Stomach smooth muscle (tissue), 2 donors: Measurements from ENCODE around the gene CEP83.
A peak's percentile ranks its signal among the peaks of the same experiment; 100 is the strongest.
"Not testable (repeated sequence)": the region's sequence is repeated elsewhere in the genome, so short reads cannot be mapped to it uniquely, and the experiment has no call there.

Experiments used
- H3K27ac ChIP-seq: one replicate; pipeline ENCODE4 v1.7.0; 2013; ENCODE audit warnings: mild to moderate bottlenecking, low read length, inconsistent platforms
- H3K27me3 ChIP-seq, 2 donors: one replicate each; pipeline ENCODE4 v1.7.0; 2013; ENCODE audit warnings: low read length in 2 of 2; ENCODE audit not compliant: insufficient read depth in 2 of 2, control insufficient read depth in 1 of 2
- H3K36me3 ChIP-seq, 2 donors: one replicate each; pipeline ENCODE4 v1.7.0; 2013; ENCODE audit warnings: low read length in 2 of 2; ENCODE audit not compliant: control insufficient read depth in 2 of 2, insufficient read depth in 2 of 2
- H3K4me1 ChIP-seq: one replicate; pipeline ENCODE4 v1.7.0; 2013; ENCODE audit warnings: low read length; ENCODE audit not compliant: control insufficient read depth, insufficient read depth
- H3K4me3 ChIP-seq, 2 donors: one replicate each; pipeline ENCODE4 v1.7.0; 2013; ENCODE audit warnings: low read length in 2 of 2
- H3K9ac ChIP-seq, 2 donors: one replicate each; pipeline ENCODE4 v1.7.0; 2013; ENCODE audit warnings: low read length in 2 of 2, mild to moderate bottlenecking in 1 of 2
- H3K9me3 ChIP-seq, 2 donors: one replicate each; pipeline ENCODE4 v1.7.0; 2013; ENCODE audit warnings: low read length in 2 of 2; ENCODE audit not compliant: control insufficient read depth in 2 of 2
- donor health status: healthy.
- donor health status: Pancreatic carcinoma.

CEP83 gene

GRCh38 chr12:94488463-94488862 is 28.8 kb upstream of the CEP83 start:
- Histone ChIP-seq H3K4me3 (no peak overlapping the region), H3K27ac (no peak overlapping the region), H3K4me1 (no peaks in the 10 kb centered on the region), H3K9ac (no peak overlapping the region), H3K27me3 (no peaks in the 10 kb centered on the region), H3K36me3 (no peaks in the 10 kb centered on the region), H3K9me3 (no peaks in the 10 kb centered on the region)

- no peak overlapping the region for H3K4me3 ChIP-seq
- H3K27ac ChIP-seq: no peak overlapping the region
- H3K9ac ChIP-seq: no peak overlapping the region
- H3K4me1 ChIP-seq: no peaks in the 10 kb centered on the region
- no peaks in the 10 kb centered on the region for H3K9me3 ChIP-seq
- no peaks in the 10 kb centered on the region for H3K36me3 ChIP-seq
- no peaks in the 10 kb centered on the region for H3K27me3 ChIP-seq
These were observed 22.1 kb upstream of the CEP83 start for GRCh38 chr12:94481734-94482133.

GRCh38 chr12:94469522-94469921 is 9.9 kb upstream of the CEP83 start:
- Histone ChIP-seq H3K9ac (no peak overlapping the region), H3K27me3 (no peaks in the 10 kb centered on the region), H3K4me3 (no peak overlapping the region)

GRCh38 chr12:94460616-94460959 is 921 bp upstream of the CEP83 start:
- peak overlapping the region; percentile 91 to 97 for H3K4me3 ChIP-seq
- peak overlapping the region; percentile 93 for H3K27ac ChIP-seq
- H3K9ac ChIP-seq: peak overlapping the region; percentile 91 to 92
- no peaks in the 10 kb centered on the region for H3K9me3 ChIP-seq
- H3K4me1 ChIP-seq: peaks cover 6% of the 10 kb centered on the region
- no peaks in the 10 kb centered on the region for H3K36me3 ChIP-seq
- H3K27me3 ChIP-seq: no peaks in the 10 kb centered on the region

More at GRCh38 chr12:94469522-94469921, 9.9 kb upstream of the CEP83 start:
- H3K36me3 ChIP-seq: no peaks in the 10 kb centered on the region
- no peaks in the 10 kb centered on the region for H3K9me3 ChIP-seq
- H3K4me1 ChIP-seq: no peaks in the 10 kb centered on the region
- no peak overlapping the region for H3K27ac ChIP-seq

- peak overlapping the region; percentile 91 to 97 for H3K4me3 ChIP-seq
- no peaks in the 10 kb centered on the region for H3K9me3 ChIP-seq
- no peaks in the 10 kb centered on the region for H3K27me3 ChIP-seq
- peak overlapping the region; percentile 86 to 92 for H3K9ac ChIP-seq
- H3K27ac ChIP-seq: peak overlapping the region; percentile 93
- H3K36me3 ChIP-seq: no peaks in the 10 kb centered on the region
- H3K4me1 ChIP-seq: peaks cover 6% of the 10 kb centered on the region
These were observed 565 bp downstream of the CEP83 start for GRCh38 chr12:94458877-94459727.

- Histone ChIP-seq H3K27me3 (no peaks in the 10 kb centered on the region), H3K4me1 (peaks cover 6% of the 10 kb centered on the region), H3K4me3 (no peak overlapping the region)
These were observed 2.4 kb downstream of the CEP83 start for GRCh38 chr12:94457311-94457710.

GRCh38 chr12:94454318-94454717 is 5.3 kb downstream of the CEP83 start:
- H3K4me3 ChIP-seq, H3K27ac ChIP-seq, H3K4me1 ChIP-seq, H3K9me3 ChIP-seq, H3K9ac ChIP-seq, H3K36me3 ChIP-seq, H3K27me3 ChIP-seq: not testable (repeated sequence)

More at GRCh38 chr12:94457311-94457710, 2.4 kb downstream of the CEP83 start:
- H3K27ac ChIP-seq: no peak overlapping the region
- H3K36me3 ChIP-seq: no peaks in the 10 kb centered on the region
- H3K9me3 ChIP-seq: no peaks in the 10 kb centered on the region
- no peak overlapping the region for H3K9ac ChIP-seq

GRCh38 chr12:94445662-94446061 is 14.0 kb downstream of the CEP83 start:
- Histone ChIP-seq H3K4me1 (no peaks in the 10 kb centered on the region), H3K9ac (no peak overlapping the region), H3K27ac (no peak overlapping the region), H3K27me3 (no peaks in the 10 kb centered on the region), H3K9me3 (no peaks in the 10 kb centered on the region), H3K36me3 (no peaks in the 10 kb centered on the region), H3K4me3 (no peak overlapping the region)

GRCh38 chr12:94437303-94437702 is 22.4 kb downstream of the CEP83 start:
- H3K4me1 ChIP-seq: peaks cover 6% of the 10 kb centered on the region
- H3K9me3 ChIP-seq: no peaks in the 10 kb centered on the region
- no peak overlapping the region for H3K9ac ChIP-seq
- no peaks in the 10 kb centered on the region for H3K27me3 ChIP-seq
- no peak overlapping the region for H3K27ac ChIP-seq
- H3K4me3 ChIP-seq: no peak overlapping the region
- H3K36me3 ChIP-seq: no peaks in the 10 kb centered on the region

GRCh38 chr12:94435511-94435927 is 24.1 kb downstream of the CEP83 start:
- H3K9me3 ChIP-seq: no peaks in the 10 kb centered on the region
- H3K4me3 ChIP-seq: no peak overlapping the region
- peaks cover 6% of the 10 kb centered on the region for H3K4me1 ChIP-seq
- no peaks in the 10 kb centered on the region for H3K36me3 ChIP-seq
- no peak overlapping the region for H3K9ac ChIP-seq
- H3K27me3 ChIP-seq: no peaks in the 10 kb centered on the region
- H3K27ac ChIP-seq: no peak overlapping the region

GRCh38 chr12:94434171-94434570 is 25.5 kb downstream of the CEP83 start:
- H3K36me3 ChIP-seq: no peaks in the 10 kb centered on the region
- H3K9ac ChIP-seq: no peak overlapping the region
- no peak overlapping the region for H3K27ac ChIP-seq

More at GRCh38 chr12:94434171-94434570, 25.5 kb downstream of the CEP83 start:
- peaks cover 6% of the 10 kb centered on the region for H3K4me1 ChIP-seq
- H3K4me3 ChIP-seq: no peak overlapping the region
- H3K9me3 ChIP-seq: no peaks in the 10 kb centered on the region
- H3K27me3 ChIP-seq: no peaks in the 10 kb centered on the region
